A549 (cell line): ENCODE measurements around the gene AFAP1. TPM values are rescaled to one million over a fixed set of nuclear protein-coding genes. Genes with fewer than 3 reads are reported as not detected.

Experiments used
- ATAC-seq, 2 experiments: fragments of 200-7000 bp in 1 of 2; fragments of >200 bp in 1 of 2; cut with Nextera tagmentation in 1 of 2; cut with Tn5 transposase in 1 of 2; 3 replicates each; pipeline versions ENCODE4 v1.8.0 to v1.9.1; 2018 to 2020; ENCODE audit warnings: mild to moderate bottlenecking in 1 of 2, moderate library complexity in 1 of 2
- CTCF ChIA-PET: fragments of 300-600 bp; sonication (Branson Sonifier 250); formaldehyde crosslinking; extraction: SDS; loops from one replicate; lab custom pipeline; 2021; ENCODE audit warnings: antibody characterized with exemption, inconsistent platforms; lab: Yijun Ruan, JAX
- POLR2A ChIA-PET: fragments of 350-600 bp; formaldehyde crosslinking; extraction: SDS; loops from one replicate; lab custom pipeline; 2021; ENCODE audit warnings: antibody characterized with exemption, inconsistent platforms; lab: Yijun Ruan, JAX
- DNase-seq, 2 experiments: peaks; one replicate each; pipeline versions ENCODE4 v3.0.0 to v3.0.0-alpha.2; 2011 to 2016; ENCODE audit warnings: low read depth in 1 of 2, low spot score in 1 of 2
- FAIRE-seq: peaks from 2 replicates; lab custom pipeline; 2011; peaks lifted over from hg19 to GRCh38; lab: Jason Lieb, UNC
- H3K27ac ChIP-seq, 2 experiments: fragments of >200 bp; sonication (Bioruptor Twin); formaldehyde crosslinking; 3 replicates each; pipeline ENCODE4 v1.5.1; 2016 to 2017
- H3K4me1 ChIP-seq: fragments of >200 bp; sonication (Bioruptor Twin); formaldehyde crosslinking; 3 replicates; pipeline ENCODE4 v1.6.1; 2016
- H3K4me2 ChIP-seq: fragments of >200 bp; sonication (Bioruptor Twin); formaldehyde crosslinking; 3 replicates; pipeline ENCODE4 v1.6.1; 2016
- H3K4me3 ChIP-seq: fragments of >200 bp; sonication (Bioruptor Twin); formaldehyde crosslinking; 3 replicates; pipeline ENCODE4 v1.5.1; 2016
- H3K9me3 ChIP-seq: fragments of >200 bp; sonication (Bioruptor Twin); formaldehyde crosslinking; 3 replicates; pipeline ENCODE4 v1.6.1; 2016
- CBX2 ChIP-seq: fragments of 200-600 bp; sonication (generic); IDR thresholded peaks from 2 replicates; pipeline ENCODE4 v1.6.1; 2016; ENCODE audit warnings: low read depth, mild to moderate bottlenecking, borderline replicate concordance
- CBX8 ChIP-seq: fragments of 200-600 bp; sonication (generic); IDR thresholded peaks from 2 replicates; pipeline ENCODE4 v1.6.1; 2016
- ESRRA ChIP-seq: fragments of 150-350 bp; IDR thresholded peaks from 2 replicates; pipeline ENCODE4 v1.6.1; 2014; ENCODE audit warnings: mild to moderate bottlenecking, low read length, borderline replicate concordance
- FOSL2 ChIP-seq, 2 experiments: fragments of 450-650 bp in 1 of 2; fragments of >200 bp in 1 of 2; sonication (Bioruptor Twin) in 1 of 2; formaldehyde crosslinking; IDR thresholded peaks; 2 replicates each; pipeline versions ENCODE4 v1.5.0 to v1.6.1; 2016 to 2020; ENCODE audit warnings: mild to moderate bottlenecking in 1 of 2, moderate library complexity in 1 of 2
- FOXS1 ChIP-seq: fragments of 250-450 bp; sonication (Bioruptor Pico); IDR thresholded peaks from 2 replicates; pipeline ENCODE4 v1.5.0; 2020; ENCODE audit warnings: mild to moderate bottlenecking, moderate library complexity
- HES2 ChIP-seq: fragments of >200 bp; sonication (Bioruptor Twin); formaldehyde crosslinking; IDR thresholded peaks from 2 replicates; pipeline ENCODE4 v1.6.1; 2016
- HEYL ChIP-seq: fragments of 250-450 bp; sonication (Bioruptor Pico); IDR thresholded peaks from 2 replicates; pipeline ENCODE4 v1.8.0; 2021; ENCODE audit warnings: mild to moderate bottlenecking, moderate library complexity
- HOXB5 ChIP-seq: fragments of 250-450 bp; sonication (Bioruptor Pico); IDR thresholded peaks from 2 replicates; pipeline ENCODE4 v1.5.0; 2020; ENCODE audit warnings: mild to moderate bottlenecking, moderate library complexity
- MAFK ChIP-seq: fragments of 450-650 bp; IDR thresholded peaks from 2 replicates; pipeline ENCODE4 v1.6.1; 2014; ENCODE audit not compliant: partially characterized antibody
- MAZ ChIP-seq: fragments of 150-350 bp; IDR thresholded peaks from 2 replicates; pipeline ENCODE4 v1.6.1; 2014; ENCODE audit warnings: antibody characterized with exemption, low read depth, low read length, borderline replicate concordance
- NFE2L2 ChIP-seq: fragments of 150-350 bp; conservative IDR thresholded peaks from 2 replicates; pipeline ENCODE4 v1.6.1; 2014; ENCODE audit warnings: low read length
- NR3C1 ChIP-seq: fragments of >200 bp; sonication (Bioruptor Twin); formaldehyde crosslinking; IDR thresholded peaks from 3 replicates; pipeline ENCODE4 v1.6.1; 2017
- PHF8 ChIP-seq: fragments of 200-600 bp; sonication (generic); IDR thresholded peaks from 2 replicates; pipeline ENCODE4 v1.6.1; 2016; ENCODE audit warnings: low read depth, mild to moderate bottlenecking, antibody characterized with exemption, moderate library complexity, borderline replicate concordance
- POLR2A ChIP-seq: IDR thresholded peaks from 2 replicates; pipeline ENCODE4 v1.6.1; 2012; ENCODE audit warnings: mild to moderate bottlenecking, low read length
- REST ChIP-seq: fragments of 200-600 bp; sonication (generic); IDR thresholded peaks from 2 replicates; pipeline ENCODE4 v1.6.1; 2016; ENCODE audit warnings: antibody characterized with exemption, mild to moderate bottlenecking, moderate library complexity
- RNF2 ChIP-seq: fragments of 200-600 bp; sonication (generic); IDR thresholded peaks from 2 replicates; pipeline ENCODE4 v1.6.1; 2016; ENCODE audit warnings: low read depth, mild to moderate bottlenecking, antibody characterized with exemption, moderate library complexity, borderline replicate concordance
- TP53 ChIP-seq: fragments of 250-450 bp; sonication (Bioruptor Pico); IDR thresholded peaks from 2 replicates; pipeline ENCODE4 v1.5.0; 2021; ENCODE audit warnings: mild to moderate bottlenecking, moderate library complexity
- ZSCAN20 ChIP-seq: fragments of 250-450 bp; sonication (Bioruptor Pico); IDR thresholded peaks from 2 replicates; pipeline ENCODE4 v1.8.0; 2022; ENCODE audit warnings: mild to moderate bottlenecking, moderate library complexity
- WGBS: methylation state at CpG from one replicate; pipeline ENCODE4 v1.1.6; 2017; ENCODE audit errors: missing lambda C conversion rate; 5-methylcytosine and 5-hydroxymethylcytosine counted together
- polyA plus RNA-seq, 4 experiments: library from polyadenylated mRNA; depleted of rRNA in 3 of 4; stranded (reverse); fragments of >200 nt; fragmentation: RNase III in 1 of 4; extraction: RNeasy Plus Mini Kit Qiagen cat#74134 plus additional on column Dnase treatment in 1 of 4; gene quantifications; 2 replicates in 3 of 4; 3 replicates in 1 of 4; pipeline ENCODE4 v1.2.3, GENCODE V29; 2011 to 2017
- TF ChIP-seq, protein P1 (sequence below): fragments of 250-450 bp; sonication (Bioruptor Pico); IDR thresholded peaks from 2 replicates; pipeline ENCODE4 v1.5.0; 2021; ENCODE audit warnings: mild to moderate bottlenecking, moderate library complexity, borderline replicate concordance

Gene AFAP1
- polyA plus RNA-seq, 2 of the 4 experiments (the other 2 are of a cell fraction) = 25.4 to 29.6 TPM

GRCh38 chr4:7760706-7761105 is 179.0 kb downstream of the AFAP1 start:
- CTCF ChIA-PET = interaction anchor here (1.5 to 2.3 kb wide), 3 partner anchors 9 to 44 kb away, joined by 3 to 11 read pairs (median 4); no protein-coding TSS in a partner anchor
- ATAC-seq = no peak
- H3K4me2 ChIP-seq = no peak overlapping the region
- no peak for TF ChIP-seq HOXB5 (CRISPR knock-in tag)
- TF ChIP-seq FOXS1 (CRISPR knock-in tag) = no peak
- TF ChIP-seq RNF2 = no peak
- no peak for TF ChIP-seq ZSCAN20 (CRISPR knock-in tag)
- TF ChIP-seq ESRRA = no peak
- no peak for TF ChIP-seq FOSL2 (IDR thresholded peaks at IDR 0.05)
- no peak for TF ChIP-seq FOSL2 (CRISPR knock-in tag; IDR thresholded peaks at IDR 0.05)
- TF ChIP-seq NFE2L2 = no peak
- TF ChIP-seq HEYL (CRISPR knock-in tag) = no peak
- no peak for TF ChIP-seq HES2
- TF ChIP-seq TP53 (CRISPR knock-in tag) = no peak
- TF ChIP-seq, protein P1, sequence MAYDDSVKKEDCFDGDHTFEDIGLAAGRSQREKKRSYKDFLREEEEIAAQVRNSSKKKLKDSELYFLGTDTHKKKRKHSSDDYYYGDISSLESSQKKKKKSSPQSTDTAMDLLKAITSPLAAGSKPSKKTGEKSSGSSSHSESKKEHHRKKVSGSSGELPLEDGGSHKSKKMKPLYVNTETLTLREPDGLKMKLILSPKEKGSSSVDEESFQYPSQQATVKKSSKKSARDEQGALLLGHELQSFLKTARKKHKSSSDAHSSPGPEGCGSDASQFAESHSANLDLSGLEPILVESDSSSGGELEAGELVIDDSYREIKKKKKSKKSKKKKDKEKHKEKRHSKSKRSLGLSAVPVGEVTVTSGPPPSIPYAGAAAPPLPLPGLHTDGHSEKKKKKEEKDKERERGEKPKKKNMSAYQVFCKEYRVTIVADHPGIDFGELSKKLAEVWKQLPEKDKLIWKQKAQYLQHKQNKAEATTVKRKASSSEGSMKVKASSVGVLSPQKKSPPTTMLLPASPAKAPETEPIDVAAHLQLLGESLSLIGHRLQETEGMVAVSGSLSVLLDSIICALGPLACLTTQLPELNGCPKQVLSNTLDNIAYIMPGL (CRISPR knock-in tag) = no peak
- TF ChIP-seq MAZ = no peak
- TF ChIP-seq CBX8 = no peak
- TF ChIP-seq REST = no peak
- no peak for TF ChIP-seq CBX2
- TF ChIP-seq PHF8 = no peak
- TF ChIP-seq, all 56 proteins: peak for 0
- H3K4me1 ChIP-seq = peaks cover 13% of the 10 kb centered on the region
- FAIRE-seq (no peak), DNase-seq (no peak)
- H3K9me3 ChIP-seq = no peaks in the 10 kb centered on the region
- peak overlapping the region; percentile 43 to 82; a peak in 5 of 6 replicates for H3K27ac ChIP-seq
- POLR2A ChIA-PET = no interaction called here
- H3K4me3 ChIP-seq = no peak overlapping the region
- 94% methylated on average over 16 of the region's 16 CpGs for WGBS

DNA sequence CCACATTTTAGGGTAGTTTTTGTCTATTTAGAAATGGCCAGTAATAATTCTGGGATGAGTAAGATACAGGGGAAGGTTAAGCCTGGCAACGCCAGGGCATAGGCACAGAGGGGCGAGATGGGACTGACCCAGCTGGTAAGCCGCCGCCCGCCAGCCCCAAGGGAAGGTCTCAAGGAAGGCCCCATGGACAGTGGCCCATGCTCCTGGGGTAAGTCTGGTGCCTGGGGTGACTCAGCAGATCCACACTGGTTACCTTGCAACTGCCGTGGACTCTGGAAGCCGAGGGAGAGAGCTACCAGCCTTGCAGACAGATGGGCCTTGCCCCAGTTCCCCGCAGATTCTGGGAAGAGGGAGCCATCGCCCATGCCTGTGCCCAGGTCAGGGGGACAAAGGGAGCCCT is 179.4 kb downstream of the AFAP1 start:
- no peak overlapping the region for H3K4me2 ChIP-seq
- 93% methylated on average over 5 of the region's 9 CpGs for WGBS
- TF ChIP-seq MAFK (peak; percentile 42), CBX2 (no peak), POLR2A (no peak), REST (no peak), NR3C1 (no peak)
- ATAC-seq (no peak), DNase-seq (peak in 1 of 2 experiments; percentile 12), FAIRE-seq (no peak)
- H3K27ac ChIP-seq = peak overlapping the region; percentile 43 to 82; a peak in 5 of 6 replicates
- peaks cover 13% of the 10 kb centered on the region for H3K4me1 ChIP-seq
- ChIA-PET CTCF (interaction anchor here (0.6 to 2.3 kb wide), 4 partner anchors 10 to 178 kb away, joined by 3 to 11 read pairs (median 4); no protein-coding TSS in a partner anchor), POLR2A (no interaction called here)
- H3K9me3 ChIP-seq = no peaks in the 10 kb centered on the region
- no peak overlapping the region for H3K4me3 ChIP-seq
